Measurements from ENCODE around the gene ASB6.
"Not testable (repeated sequence)": the region's sequence is repeated elsewhere in the genome, so short reads cannot be mapped to it uniquely, and the experiment has no call there.

The ASB6 gene

GRCh38 chr9:129637102-129637501, 4.8 kb downstream of the ASB6 start:
- peaks cover 39% of the 10 kb centered on the region for H3K36me3 ChIP-seq (ENCODE audit: control insufficient read depth, insufficient read depth, low read length)

DNA sequence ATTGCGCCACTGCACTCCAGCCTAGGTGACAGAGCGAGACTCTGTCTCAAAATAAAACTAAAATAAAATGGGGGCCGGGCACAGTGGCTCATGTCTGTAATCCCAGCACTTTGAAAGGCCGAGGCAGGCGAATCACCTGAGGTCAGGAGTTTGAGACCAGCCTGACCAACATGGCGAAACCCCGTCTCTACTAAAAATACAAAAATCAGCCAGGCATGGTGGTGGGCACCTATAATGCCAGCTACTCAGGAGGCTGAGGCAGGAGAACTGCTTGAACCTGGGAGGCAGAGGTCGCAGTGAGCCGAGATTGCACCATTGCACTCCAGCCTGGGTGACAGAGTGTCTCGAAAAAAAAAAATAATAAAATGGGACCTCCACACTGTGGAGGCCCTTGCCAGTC, 5.6 kb downstream of the ASB6 start:
- H3K4me3 ChIP-seq (replicated peaks; ENCODE audit: low read depth, low read length); H3K27me3 ChIP-seq (replicated peaks; ENCODE audit: control insufficient read depth, insufficient read depth, low read length); DNase-seq (ENCODE audit: extremely low read depth, insufficient read length): not testable (repeated sequence)
- peaks cover 39% of the 10 kb centered on the region for H3K36me3 ChIP-seq (ENCODE audit: control insufficient read depth, insufficient read depth, low read length)

More at GRCh38 chr9:129637102-129637501, 4.8 kb downstream of the ASB6 start:
- no peak overlapping the region for H3K4me3 ChIP-seq (replicated peaks; ENCODE audit: low read depth, low read length)
- TF ChIP-seq, protein P1, sequence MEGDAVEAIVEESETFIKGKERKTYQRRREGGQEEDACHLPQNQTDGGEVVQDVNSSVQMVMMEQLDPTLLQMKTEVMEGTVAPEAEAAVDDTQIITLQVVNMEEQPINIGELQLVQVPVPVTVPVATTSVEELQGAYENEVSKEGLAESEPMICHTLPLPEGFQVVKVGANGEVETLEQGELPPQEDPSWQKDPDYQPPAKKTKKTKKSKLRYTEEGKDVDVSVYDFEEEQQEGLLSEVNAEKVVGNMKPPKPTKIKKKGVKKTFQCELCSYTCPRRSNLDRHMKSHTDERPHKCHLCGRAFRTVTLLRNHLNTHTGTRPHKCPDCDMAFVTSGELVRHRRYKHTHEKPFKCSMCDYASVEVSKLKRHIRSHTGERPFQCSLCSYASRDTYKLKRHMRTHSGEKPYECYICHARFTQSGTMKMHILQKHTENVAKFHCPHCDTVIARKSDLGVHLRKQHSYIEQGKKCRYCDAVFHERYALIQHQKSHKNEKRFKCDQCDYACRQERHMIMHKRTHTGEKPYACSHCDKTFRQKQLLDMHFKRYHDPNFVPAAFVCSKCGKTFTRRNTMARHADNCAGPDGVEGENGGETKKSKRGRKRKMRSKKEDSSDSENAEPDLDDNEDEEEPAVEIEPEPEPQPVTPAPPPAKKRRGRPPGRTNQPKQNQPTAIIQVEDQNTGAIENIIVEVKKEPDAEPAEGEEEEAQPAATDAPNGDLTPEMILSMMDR (IDR thresholded peaks at IDR 0.05; ENCODE audit: insufficient read depth, low read length, poor library complexity, severe bottlenecking): no peak
- H3K27me3 ChIP-seq (replicated peaks; ENCODE audit: control insufficient read depth, insufficient read depth, low read length): no peaks in the 10 kb centered on the region
- no peak for DNase-seq (ENCODE audit: extremely low read depth, insufficient read length)

DNA sequence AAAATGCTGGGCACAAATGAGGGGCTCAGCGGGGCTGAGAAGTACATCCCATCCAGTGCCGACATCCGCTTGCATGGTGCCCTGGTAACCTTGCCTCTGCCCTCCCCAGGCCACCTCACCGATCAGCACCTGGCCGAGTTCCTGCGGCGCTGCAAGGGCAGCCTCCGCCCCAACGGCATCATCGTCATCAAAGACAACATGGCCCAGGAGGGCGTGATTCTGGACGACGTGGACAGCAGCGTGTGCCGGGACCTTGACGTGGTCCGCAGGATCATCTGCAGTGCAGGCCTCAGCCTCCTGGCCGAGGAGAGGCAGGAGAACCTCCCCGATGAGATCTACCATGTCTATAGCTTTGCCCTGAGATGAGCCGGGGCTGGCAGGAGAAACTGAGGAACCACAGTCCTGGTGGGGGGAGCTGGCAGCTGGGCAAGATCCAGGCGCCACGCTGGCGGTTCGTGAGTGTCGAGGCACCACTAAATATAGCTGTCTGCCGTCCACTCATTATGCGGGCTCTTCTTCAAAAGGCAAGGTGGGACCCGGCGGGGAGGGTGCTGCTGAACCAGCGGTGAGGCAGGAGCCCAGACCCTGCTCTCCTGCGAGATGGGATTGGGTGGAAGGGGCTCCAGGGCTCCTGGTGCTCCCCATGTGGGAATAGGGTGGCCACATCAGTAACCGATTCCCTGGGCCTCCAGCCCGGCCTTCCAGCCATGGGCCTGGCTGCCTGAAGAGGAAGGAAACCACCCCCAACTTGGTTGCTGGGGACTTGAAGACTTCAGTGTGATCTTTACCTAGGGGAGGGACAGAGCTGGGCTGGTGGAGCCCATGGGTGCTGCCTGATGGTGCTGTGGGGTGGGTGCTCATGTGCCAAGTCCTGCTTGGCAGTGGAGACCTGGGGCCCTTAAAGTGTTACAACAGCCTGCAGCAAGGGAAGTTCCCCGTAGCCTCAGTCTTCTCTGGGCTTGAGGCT, 6.6 kb downstream of the ASB6 start:
- Histone ChIP-seq H3K4me3 (replicated peaks; ENCODE audit: low read depth, low read length) (no peak overlapping the region), H3K36me3 (ENCODE audit: control insufficient read depth, insufficient read depth, low read length) (peaks cover 39% of the 10 kb centered on the region), H3K27me3 (replicated peaks; ENCODE audit: control insufficient read depth, insufficient read depth, low read length) (no peaks in the 10 kb centered on the region)
- no peak for DNase-seq (ENCODE audit: extremely low read depth, insufficient read length)
- TF ChIP-seq, protein P1 (IDR thresholded peaks at IDR 0.05; ENCODE audit: insufficient read depth, low read length, poor library complexity, severe bottlenecking): no peak

DNA sequence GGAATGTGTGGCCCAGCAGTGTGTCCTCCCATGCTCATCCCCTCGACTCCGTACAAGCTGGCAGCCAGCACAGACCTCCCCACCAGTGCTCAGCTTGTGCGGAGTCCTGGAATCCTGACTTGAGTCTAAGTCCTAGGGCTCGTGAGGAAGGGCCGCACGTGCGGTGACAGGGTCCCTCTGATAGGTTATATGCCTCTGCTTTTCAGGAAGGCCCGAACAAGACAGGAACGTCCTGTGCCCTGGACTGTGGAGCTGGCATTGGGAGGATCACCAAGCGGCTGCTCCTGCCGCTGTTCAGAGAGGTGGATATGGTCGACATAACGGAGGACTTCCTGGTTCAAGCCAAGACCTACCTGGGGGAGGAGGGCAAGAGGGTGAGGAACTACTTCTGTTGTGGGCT, 8.1 kb downstream of the ASB6 start:
- TF ChIP-seq, protein P1 (IDR thresholded peaks at IDR 0.05; ENCODE audit: insufficient read depth, low read length, poor library complexity, severe bottlenecking): no peak
- no peaks in the 10 kb centered on the region for H3K27me3 ChIP-seq (replicated peaks; ENCODE audit: control insufficient read depth, insufficient read depth, low read length)
- H3K36me3 ChIP-seq (ENCODE audit: control insufficient read depth, insufficient read depth, low read length): peaks cover 36% of the 10 kb centered on the region
- DNase-seq (ENCODE audit: extremely low read depth, insufficient read length): no peak
- no peak overlapping the region for H3K4me3 ChIP-seq (replicated peaks; ENCODE audit: low read depth, low read length)

DNA sequence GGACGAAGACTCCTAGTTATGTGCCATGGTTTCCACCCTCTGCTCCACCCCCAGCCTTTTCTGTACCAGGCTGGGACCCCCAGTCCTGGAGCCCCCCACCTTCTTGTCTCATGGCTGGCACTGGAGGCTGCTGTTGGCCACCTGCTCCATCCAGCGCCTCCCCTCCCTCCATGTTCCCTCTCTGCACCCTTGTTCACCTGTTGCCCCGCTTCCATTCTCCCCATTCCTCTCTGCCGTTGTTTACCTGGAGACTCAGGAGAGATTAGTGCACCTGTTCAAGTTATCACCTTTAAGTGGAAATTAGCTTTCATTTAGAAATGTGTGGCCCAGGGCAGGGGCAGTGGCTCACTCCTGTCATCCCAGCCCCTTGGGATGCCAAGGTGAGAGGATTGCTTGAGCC, 8.7 kb downstream of the ASB6 start:
- no peak overlapping the region for H3K4me3 ChIP-seq (replicated peaks; ENCODE audit: low read depth, low read length)
- no peaks in the 10 kb centered on the region for H3K27me3 ChIP-seq (replicated peaks; ENCODE audit: control insufficient read depth, insufficient read depth, low read length)
- TF ChIP-seq, protein P1 (IDR thresholded peaks at IDR 0.05; ENCODE audit: insufficient read depth, low read length, poor library complexity, severe bottlenecking): no peak
- peaks cover 32% of the 10 kb centered on the region for H3K36me3 ChIP-seq (ENCODE audit: control insufficient read depth, insufficient read depth, low read length)
- DNase-seq (ENCODE audit: extremely low read depth, insufficient read length): no peak

- TF ChIP-seq, protein P1 (IDR thresholded peaks at IDR 0.05; ENCODE audit: insufficient read depth, low read length, poor library complexity, severe bottlenecking): no peak
- H3K36me3 ChIP-seq (ENCODE audit: control insufficient read depth, insufficient read depth, low read length): peaks cover 25% of the 10 kb centered on the region
- no peak overlapping the region for H3K4me3 ChIP-seq (replicated peaks; ENCODE audit: low read depth, low read length)
- H3K27me3 ChIP-seq (replicated peaks; ENCODE audit: control insufficient read depth, insufficient read depth, low read length): no peaks in the 10 kb centered on the region
- no peak for DNase-seq (ENCODE audit: extremely low read depth, insufficient read length)
Observed at GRCh38 chr9:129632460-129632859, 9.5 kb downstream of the ASB6 start.

Measured in GM06990 (cell line).